ENCODE measurements around the gene GATA2.

The GATA2 gene

GRCh38 chr3:128432971-128433836 lies 59.8 kb downstream of the GATA2 start:
- DNase-seq (ENCODE audit: low spot score) = no peak

GRCh38 chr3:128432301-128432970 lies 60.6 kb downstream of the GATA2 start:
- no peak for DNase-seq (ENCODE audit: low spot score)

GRCh38 chr3:128431803-128432300 lies 61.1 kb downstream of the GATA2 start:
- no peak for DNase-seq (ENCODE audit: low spot score)

GRCh38 chr3:128430731-128431130 lies 62.3 kb downstream of the GATA2 start:
- no peak for DNase-seq (ENCODE audit: low spot score)

- DNase-seq (ENCODE audit: low spot score) = no peak
Measured at GRCh38 chr3:128430301-128430700, 62.7 kb downstream of the GATA2 start.

- DNase-seq (ENCODE audit: low spot score) = no peak
Measured at GRCh38 chr3:128429751-128430150, 63.2 kb downstream of the GATA2 start.

All from CD4-positive, alpha-beta T cell treated with Interleukin-2 at 100 ng/mL for 4 hours (primary cell).